Psoas muscle (tissue), 8 donors: ENCODE results near the gene BCAS1. TPM values are rescaled to one million over a fixed set of nuclear protein-coding genes. Genes with fewer than 3 reads are reported as not detected.

ENCODE experiments used
- ATAC-seq, 4 donors: fragments of 200-7000 bp; cut with Tn5 transposase; one replicate each; pipeline ENCODE4 v1.9.1; 2020; ENCODE audit warnings: moderate library complexity in 3 of 4, mild to moderate bottlenecking in 2 of 4
- DNase-seq, 2 donors: peaks; one replicate each; pipeline ENCODE4 v3.0.0-alpha.2; 2020
- H3K27ac ChIP-seq: fragments of 200-600 bp; one replicate; pipeline ENCODE4 v1.8.0; 2022
- H3K27me3 ChIP-seq, 3 donors: fragments of 200-600 bp in 1 of 3; one replicate each; pipeline versions ENCODE4 v1.6.1 to v1.8.0; 2013 to 2022; ENCODE audit warnings: low read length in 2 of 3, mild to moderate bottlenecking in 2 of 3, moderate library complexity in 1 of 3; ENCODE audit not compliant: insufficient read depth in 3 of 3
- H3K36me3 ChIP-seq, 2 donors: fragments of 200-600 bp in 1 of 2; one replicate each; pipeline versions ENCODE4 v1.6.1 to v1.8.0; 2013 to 2022; ENCODE audit warnings: low read depth in 1 of 2, mild to moderate bottlenecking in 1 of 2, moderate library complexity in 1 of 2; ENCODE audit not compliant: insufficient read depth in 1 of 2
- H3K4me1 ChIP-seq: fragments of 200-600 bp; one replicate; pipeline ENCODE4 v1.8.0; 2022
- H3K4me3 ChIP-seq: fragments of 200-600 bp; one replicate; pipeline ENCODE4 v1.8.0; 2022; ENCODE audit warnings: mild to moderate bottlenecking
- H3K9me3 ChIP-seq: fragments of 200-600 bp; one replicate; pipeline ENCODE4 v1.8.0; 2022
- CTCF ChIP-seq: fragments of 200-600 bp; IDR thresholded peaks from one replicate; pipeline ENCODE4 v1.8.0; 2022; ENCODE audit warnings: antibody characterized with exemption
- WGBS, 3 donors: extraction: QIAGEN DNeasy Blood & Tissue Kit; methylation state at CpG; one replicate each; pipeline versions ENCODE4 v1.1.6 to v1.1.7; 2013; 5-methylcytosine and 5-hydroxymethylcytosine counted together
- intact Hi-C, 2 donors: fragments of 100-400 bp; cut with DNase I; formaldehyde crosslinking; loops; one replicate each; pipeline versions ENCODE4 v1.11.0 to v1.14.2; 2022
- polyA plus RNA-seq, 3 donors: library from polyadenylated mRNA; stranded (reverse); fragments of 200-250 nt; gene quantifications; one replicate each; pipeline ENCODE4 v1.2.3, GENCODE V29; 2013
- total RNA-seq, 4 donors: library from RNA; stranded (reverse); fragmentation: NEBNext Ultra II Directional in 2 of 4; extraction: Animal tissue kit (Norgen Biotek cat#: 25700) in 2 of 4; gene quantifications; one replicate each; pipeline versions ENCODE4 v1.2.1 to v1.2.4, GENCODE V29; 2021 to 2023
- donor health status: healthy with polysubstance abuse.
- donor health status: DM: no; HTN: no; CAD: no; lungs with moderate emphysema.
- donor health status: Bipolar disorder and iron deficiency.
- donor health status: healthy.
- donor health status: DM: yes; HTN: yes; CAD: no.
- donor health status: DM: no; HTN: no; CAD: no.
- donor health status: DM: no; HTN: no; CAD: no.
- donor health status: DM: yes; HTN: yes; CAD: no.

Gene BCAS1
- total and polyA plus RNA-seq, 7 donors: 0.01 to 0.26 (median 0.16) TPM; not detected in 2

DNA sequence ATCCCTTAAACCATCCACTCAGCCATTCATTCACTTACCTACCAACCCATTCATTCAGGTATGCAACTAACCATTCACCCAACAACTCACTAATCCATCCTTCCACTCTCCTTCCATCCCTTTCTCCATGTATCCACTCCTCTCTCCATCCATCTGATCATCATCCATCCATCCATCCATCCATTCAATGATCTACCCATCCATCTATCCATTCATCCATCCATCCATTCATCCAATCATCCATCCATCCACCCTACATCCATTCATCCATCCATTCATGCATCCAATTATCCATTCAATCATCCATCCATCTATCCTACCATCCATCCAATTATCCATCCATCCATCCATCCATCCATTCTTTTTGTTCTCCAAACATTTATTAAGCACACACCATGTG is 13.8 kb upstream of the BCAS1 start:
- H3K27me3 ChIP-seq: no peaks in the 10 kb centered on the region

DNA sequence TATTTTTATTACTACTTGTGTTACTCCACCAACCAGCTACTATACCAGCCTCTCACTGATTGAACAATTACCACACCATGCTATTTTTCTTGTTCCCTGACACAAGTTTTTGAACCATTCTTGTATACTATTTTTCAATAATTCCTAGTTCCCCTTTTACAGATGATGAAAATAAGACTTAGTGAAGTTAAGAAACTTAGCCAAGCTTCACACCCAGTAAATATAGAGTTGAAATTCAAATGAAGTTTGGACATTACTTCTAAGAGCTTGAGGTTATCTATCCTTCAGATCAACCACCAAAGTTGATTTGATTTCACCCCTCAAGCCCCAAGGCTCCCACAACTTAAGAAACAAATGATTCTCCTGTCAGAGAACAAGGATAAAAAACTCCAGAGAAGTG is 13.1 kb upstream of the BCAS1 start:
- no peak for TF ChIP-seq CTCF
- intact Hi-C loops: no loop called here
- no peak overlapping the region for H3K4me3 ChIP-seq
- no peak overlapping the region for H3K27ac ChIP-seq
- no peaks in the 10 kb centered on the region for H3K9me3 ChIP-seq
- H3K27me3 ChIP-seq: no peaks in the 10 kb centered on the region
- DNase-seq (no peak), ATAC-seq (no peak)
- no peaks in the 10 kb centered on the region for H3K4me1 ChIP-seq
- no peaks in the 10 kb centered on the region for H3K36me3 ChIP-seq

More for the DNA sequence above, 13.8 kb upstream of the BCAS1 start:
- Histone ChIP-seq H3K27ac (no peak overlapping the region), H3K4me3 (no peak overlapping the region), H3K36me3 (no peaks in the 10 kb centered on the region), H3K4me1 (no peaks in the 10 kb centered on the region), H3K9me3 (no peaks in the 10 kb centered on the region)
- intact Hi-C loops: no loop called here
- ATAC-seq (no peak), DNase-seq (no peak)
- TF ChIP-seq CTCF: no peak

DNA sequence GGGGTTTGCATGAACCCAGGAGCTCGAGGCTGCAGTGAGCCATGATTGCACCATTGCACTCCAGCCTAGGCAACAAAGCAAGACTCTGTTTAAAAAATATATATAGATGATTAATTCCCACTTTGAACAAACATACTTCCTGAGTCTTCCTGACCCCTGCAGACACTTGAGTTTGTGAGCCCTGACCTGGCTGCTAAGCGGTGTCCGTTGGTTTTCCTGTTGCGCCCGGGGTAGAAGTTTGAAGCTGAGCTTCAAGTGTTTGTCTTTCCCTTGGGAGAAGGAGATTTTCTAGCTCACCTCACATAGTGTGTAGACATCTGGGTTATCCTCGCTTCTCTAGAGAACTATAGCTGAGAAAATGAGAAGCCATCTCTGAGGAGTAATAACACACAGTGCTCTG is 11.7 kb upstream of the BCAS1 start:
- Histone ChIP-seq H3K27me3 (no peaks in the 10 kb centered on the region), H3K4me1 (no peaks in the 10 kb centered on the region), H3K27ac (no peak overlapping the region), H3K4me3 (no peak overlapping the region), H3K9me3 (no peaks in the 10 kb centered on the region), H3K36me3 (no peaks in the 10 kb centered on the region)
- WGBS, 3 donors: 49 to 63% (median 60%) methylated on average over 6 of the region's 6 CpGs
- ATAC-seq: no peak
- TF ChIP-seq CTCF: no peak
- no peak for DNase-seq
- intact Hi-C loops: no loop called here

GRCh38 chr20:54079652-54080051 is 9.3 kb upstream of the BCAS1 start:
- Histone ChIP-seq H3K27ac (no peak overlapping the region), H3K27me3 (no peaks in the 10 kb centered on the region), H3K9me3 (no peaks in the 10 kb centered on the region), H3K4me1 (no peaks in the 10 kb centered on the region), H3K36me3 (no peaks in the 10 kb centered on the region), H3K4me3 (no peak overlapping the region)
- DNase-seq (no peak), ATAC-seq (no peak)
- 60 to 74% (median 62%) methylated on average over 3 of the region's 3 CpGs for WGBS, 3 donors
- no peak for TF ChIP-seq CTCF
- intact Hi-C loops: no loop called here

- DNase-seq: no peak
- WGBS, 3 donors: 56 to 70% (median 66%) methylated on average over 7 of the region's 7 CpGs
- H3K4me3 ChIP-seq: no peak overlapping the region
- H3K27ac ChIP-seq: no peak overlapping the region
- H3K9me3 ChIP-seq: no peaks in the 10 kb centered on the region
- no peaks in the 10 kb centered on the region for H3K36me3 ChIP-seq
- no peak for TF ChIP-seq CTCF
- no peak for ATAC-seq
- H3K27me3 ChIP-seq: no peaks in the 10 kb centered on the region
- intact Hi-C loops: no loop called here
- no peaks in the 10 kb centered on the region for H3K4me1 ChIP-seq
These were observed 8.0 kb upstream of the BCAS1 start for GRCh38 chr20:54078296-54078984.
